GM15510 (cell line): ENCODE results near the gene CBLN3.

Experiments used
- POLR2A ChIP-seq: IDR thresholded peaks from 3 replicates; pipeline ENCODE4 v1.6.1; 2011; ENCODE audit warnings: borderline replicate concordance; ENCODE audit not compliant: insufficient read length; ENCODE audit errors: extremely low read depth

Gene CBLN3

GRCh38 chr14:24429395-24430142, at the start of gene CBLN3, which contains the start of gene KHNYN:
Gene CBLN3, minus strand, starts transcription at chr14:24429668. Its CDS starts 614 bp downstream, at chr14:24429054.
Gene KHNYN, plus strand, starts transcription at chr14:24429954. Its CDS starts 777 bp downstream, at chr14:24430731.
- TF ChIP-seq POLR2A: peak; percentile 92

- no peak for TF ChIP-seq POLR2A
Measured at GRCh38 chr14:24475261-24475660, 45.8 kb upstream of the CBLN3 start.

- no peak for TF ChIP-seq POLR2A
Measured at GRCh38 chr14:24473211-24473610, 43.7 kb upstream of the CBLN3 start.

- TF ChIP-seq POLR2A: no peak
Measured at GRCh38 chr14:24465805-24466204, 36.3 kb upstream of the CBLN3 start.

GRCh38 chr14:24465368-24465767, 35.9 kb upstream of the CBLN3 start:
- no peak for TF ChIP-seq POLR2A

- no peak for TF ChIP-seq POLR2A
Measured at GRCh38 chr14:24463884-24464785, 34.7 kb upstream of the CBLN3 start.

- no peak for TF ChIP-seq POLR2A
Measured at GRCh38 chr14:24463017-24463883, 33.8 kb upstream of the CBLN3 start.

GRCh38 chr14:24461336-24461735, 31.9 kb upstream of the CBLN3 start:
- TF ChIP-seq POLR2A: no peak

GRCh38 chr14:24459331-24459730, 29.9 kb upstream of the CBLN3 start:
- TF ChIP-seq POLR2A: no peak

GRCh38 chr14:24458736-24459135, 29.3 kb upstream of the CBLN3 start:
- no peak for TF ChIP-seq POLR2A

GRCh38 chr14:24456980-24457379, 27.5 kb upstream of the CBLN3 start:
- no peak for TF ChIP-seq POLR2A

GRCh38 chr14:24443053-24443665, 13.7 kb upstream of the CBLN3 start:
- no peak for TF ChIP-seq POLR2A

- TF ChIP-seq POLR2A: peak; percentile 79
Measured at GRCh38 chr14:24442240-24443052, 13.0 kb upstream of the CBLN3 start, which contains the start of gene SDR39U1. Gene SDR39U1, minus strand, starts transcription at chr14:24442776. Its CDS starts 7 bp downstream, at chr14:24442769.
